Measurements from ENCODE around the gene TMEM132E. TPM values are rescaled to one million over a fixed set of nuclear protein-coding genes. Genes with fewer than 3 reads are reported as not detected.

The TMEM132E gene
- total and polyA plus RNA-seq, 10 donors = 0.09 to 0.79 (median 0.27) TPM

- intact Hi-C loops (cut with DNase I; ENCODE audit: low total_unique reads) = no loop called here
- no peak for DNase-seq
- H3K27ac ChIP-seq = no peak overlapping the region
- no peak for TF ChIP-seq POLR2A (IDR thresholded peaks at IDR 0.05)
- H3K4me1 ChIP-seq = peaks cover 27 to 46% (median 39%) of the 10 kb centered on the region in 6 donors
- no peaks in the 10 kb centered on the region for H3K36me3 ChIP-seq
- no peak overlapping the region for H3K4me3 ChIP-seq
- peaks cover 8 to 96% (median 74%) of the 10 kb centered on the region in 7 donors for H3K27me3 ChIP-seq (replicated peaks in 1 of 7)
- H3K9me3 ChIP-seq = no peaks in the 10 kb centered on the region
- WGBS, 5 donors = 21 to 45% (median 38%) methylated on average over 3 of the region's 3 CpGs
Observed at GRCh38 chr17:34582901-34583245, 3.5 kb downstream of the TMEM132E start.

DNA sequence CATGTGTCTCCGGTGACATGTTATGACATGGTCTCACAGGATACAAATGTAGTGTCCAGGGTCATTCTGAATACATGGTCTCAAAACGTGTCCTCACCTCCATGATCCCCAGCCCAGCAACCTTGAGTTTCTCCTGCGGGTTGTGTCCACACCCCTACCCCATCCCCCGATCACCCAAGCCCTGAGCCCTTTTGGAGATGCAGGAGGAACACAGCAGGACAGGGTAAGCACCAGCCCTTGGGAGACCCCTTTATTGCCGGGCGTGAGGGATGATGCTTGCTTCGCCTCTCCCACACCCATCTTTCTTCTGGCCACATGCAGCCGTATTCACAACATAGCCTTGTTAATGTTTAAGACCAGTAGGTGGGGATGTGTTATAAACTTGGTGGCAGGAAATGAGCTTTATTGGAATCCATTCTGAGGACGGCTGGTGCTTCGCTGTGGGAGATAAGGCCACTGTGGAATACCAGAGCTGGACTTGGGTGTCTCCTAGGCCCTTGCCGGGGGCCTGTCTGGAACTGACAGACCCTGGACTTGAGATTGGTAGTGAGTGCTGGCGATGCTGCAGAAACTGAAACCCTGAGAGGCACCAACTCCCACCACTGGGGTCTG is 5.5 kb downstream of the TMEM132E start:
- no peaks in the 10 kb centered on the region for H3K9me3 ChIP-seq
- no peak for TF ChIP-seq POLR2A (IDR thresholded peaks at IDR 0.05)
- peak in 1 of 11 experiments; percentile 20 for TF ChIP-seq CTCF (IDR thresholded peaks at IDR 0.05 in 8 of 11, conservative IDR thresholded peaks at IDR 0.05 in 3 of 11)
- H3K27me3 ChIP-seq (replicated peaks in 1 of 7) = peaks cover 6 to 96% (median 54%) of the 10 kb centered on the region in 7 donors
- intact Hi-C loops (cut with DNase I; ENCODE audit: low total_unique reads) = no loop called here
- peaks cover 12 to 31% (median 25%) of the 10 kb centered on the region in 6 donors for H3K4me1 ChIP-seq
- no peaks in the 10 kb centered on the region for H3K36me3 ChIP-seq
- H3K27ac ChIP-seq = no peak overlapping the region
- H3K4me3 ChIP-seq = no peak overlapping the region
- WGBS, 5 donors = 26 to 43% (median 28%) methylated on average over 12 of the region's 12 CpGs
- DNase-seq = peak; percentile 41

GRCh38 chr17:34586346-34586846 is 7.0 kb downstream of the TMEM132E start:
- Histone ChIP-seq H3K36me3 (no peaks in the 10 kb centered on the region), H3K9me3 (no peaks in the 10 kb centered on the region), H3K4me1 (peaks cover 0 to 16% (median 11%) of the 10 kb centered on the region in 6 donors), H3K4me3 (no peak overlapping the region), H3K27me3 (replicated peaks in 1 of 7) (peaks cover 0 to 96% (median 39%) of the 10 kb centered on the region in 7 donors), H3K27ac (no peak overlapping the region)
- TF ChIP-seq CTCF (IDR thresholded peaks at IDR 0.05 in 8 of 11, conservative IDR thresholded peaks at IDR 0.05 in 3 of 11) (no peak), POLR2A (IDR thresholded peaks at IDR 0.05) (no peak), POLR2AphosphoS5 (IDR thresholded peaks at IDR 0.05) (no peak)
- 53 to 70% (median 64%) methylated on average over 3 of the region's 3 CpGs for whole genome bisulfite sequencing, 5 donors
- intact Hi-C loops (cut with DNase I; ENCODE audit: low total_unique reads) = no loop called here
- DNase-seq = peak; percentile 15

- Histone ChIP-seq H3K27me3 (replicated peaks in 1 of 7) (peaks cover 0 to 96% (median 20%) of the 10 kb centered on the region in 7 donors), H3K4me3 (no peak overlapping the region), H3K27ac (no peak overlapping the region), H3K9me3 (no peaks in the 10 kb centered on the region), H3K4me1 (peaks cover 0 to 6% (median 0%) of the 10 kb centered on the region in 6 donors), H3K36me3 (no peaks in the 10 kb centered on the region)
- no peak for DNase-seq
- intact Hi-C loops (cut with DNase I; ENCODE audit: low total_unique reads) = no loop called here
- no peak for TF ChIP-seq POLR2A (IDR thresholded peaks at IDR 0.05)
- TF ChIP-seq POLR2AphosphoS5 (IDR thresholded peaks at IDR 0.05) = no peak
- no peak for TF ChIP-seq CTCF (IDR thresholded peaks at IDR 0.05 in 8 of 11, conservative IDR thresholded peaks at IDR 0.05 in 3 of 11)
- WGBS, 5 donors = 79 to 82% (median 80%) methylated on average over 6 of the region's 6 CpGs
Observed at GRCh38 chr17:34588266-34588665, 8.9 kb downstream of the TMEM132E start.
